ENCODE results near the gene CHFR.
"Not testable (repeated sequence)": the region's sequence is repeated elsewhere in the genome, so short reads cannot be mapped to it uniquely, and the experiment has no call there.

The CHFR gene

GRCh38 chr12:132887513-132888351 is at the start of gene CHFR:
Gene CHFR, minus strand, starts transcription at chr12:132887605. Its CDS starts 277 bp downstream, at chr12:132887328.
- DNase-seq: peak; percentile 96 to 97

- DNase-seq: not testable (repeated sequence)
Observed at GRCh38 chr12:132936921-132937320, 49.5 kb upstream of the CHFR start.

GRCh38 chr12:132936163-132936562 is 48.8 kb upstream of the CHFR start:
- no peak for DNase-seq

GRCh38 chr12:132926415-132926833 is 39.0 kb upstream of the CHFR start:
- no peak for DNase-seq

- DNase-seq: no peak
Observed at GRCh38 chr12:132925597-132926414, 38.4 kb upstream of the CHFR start.

- DNase-seq: no peak
Observed at GRCh38 chr12:132924356-132924755, 37.0 kb upstream of the CHFR start.

- no peak for DNase-seq
Observed at GRCh38 chr12:132923356-132923909, 36.0 kb upstream of the CHFR start.

- no peak for DNase-seq
Observed at GRCh38 chr12:132922676-132923075, 35.3 kb upstream of the CHFR start.

GRCh38 chr12:132921685-132922084 is 34.3 kb upstream of the CHFR start:
- DNase-seq: no peak

GRCh38 chr12:132918680-132919079 is 31.3 kb upstream of the CHFR start:
- DNase-seq: no peak

GRCh38 chr12:132909030-132909368 is 21.6 kb upstream of the CHFR start:
- DNase-seq: no peak

GRCh38 chr12:132908145-132909029 is 21.0 kb upstream of the CHFR start:
- peak; percentile 97 to 98 for DNase-seq

GRCh38 chr12:132907789-132908144 is 20.4 kb upstream of the CHFR start:
- DNase-seq: not testable (repeated sequence)

- DNase-seq: no peak
Observed at GRCh38 chr12:132907216-132907615, 19.8 kb upstream of the CHFR start.

GRCh38 chr12:132904718-132905328 is 17.4 kb upstream of the CHFR start:
- DNase-seq: peak in 1 of 2 experiments; percentile 28

- DNase-seq: no peak
Observed at GRCh38 chr12:132899033-132899432, 11.6 kb upstream of the CHFR start.

GRCh38 chr12:132888852-132889251 is 1.4 kb upstream of the CHFR start:
- no peak for DNase-seq

GRCh38 chr12:132886529-132887477 is 602 bp downstream of the CHFR start:
- DNase-seq: no peak

- no peak for DNase-seq
Observed at GRCh38 chr12:132881818-132882217, 5.6 kb downstream of the CHFR start.

- DNase-seq: not testable (repeated sequence)
Observed at GRCh38 chr12:132874620-132875019, 12.8 kb downstream of the CHFR start.

- no peak for DNase-seq
Observed at GRCh38 chr12:132874175-132874574, 13.2 kb downstream of the CHFR start.
